SK-N-SH (cell line): Measurements from ENCODE around the gene HYAL3.

Experiments used
- CTCF ChIP-seq: fragments of 200-600 bp; sonication (generic); IDR thresholded peaks from 2 replicates; pipeline ENCODE4 v1.6.1; 2017; ENCODE audit warnings: antibody characterized with exemption, mild to moderate bottlenecking, moderate library complexity
- NRF1 ChIP-seq: IDR thresholded peaks from 2 replicates; pipeline ENCODE4 v1.6.1; 2012; ENCODE audit warnings: low read depth, mild to moderate bottlenecking, low read length

DNA sequence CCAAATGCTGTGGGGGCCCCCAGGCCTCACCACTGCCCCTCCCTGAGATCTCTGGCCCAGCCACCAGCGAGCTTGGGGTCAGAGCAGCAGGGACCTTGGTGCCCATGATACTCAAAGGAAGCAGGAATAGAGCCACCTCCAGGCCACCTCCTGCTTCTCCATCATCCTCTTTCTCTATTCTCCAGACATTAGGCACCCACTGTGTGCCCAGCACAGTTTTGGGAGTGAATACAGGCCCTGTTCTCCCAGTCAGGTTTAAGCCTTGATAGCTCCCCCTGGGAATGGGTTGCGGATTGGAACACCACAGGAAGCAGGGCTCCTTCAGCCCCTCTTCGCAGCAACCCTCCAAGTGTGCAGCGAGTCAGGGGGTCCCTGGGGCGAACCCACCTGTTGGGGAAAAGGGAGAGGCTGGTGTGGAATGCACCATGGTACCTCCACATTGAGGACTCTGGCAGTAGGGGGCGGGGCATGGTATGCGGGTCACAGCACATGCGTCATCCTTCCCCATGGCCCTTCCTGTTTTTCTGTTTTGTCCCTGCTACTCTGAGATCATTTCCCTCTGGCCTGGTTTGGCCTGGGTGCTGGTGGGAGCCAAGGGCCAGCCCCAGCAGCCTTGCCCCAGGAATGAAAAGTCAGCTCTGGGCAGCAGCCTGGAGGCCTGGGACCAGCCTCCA lies 44.5 kb downstream of the HYAL3 start:
- TF ChIP-seq NRF1 (no peak), CTCF (no peak)
